22Rv1 (cell line): ENCODE results near the gene ZBTB7C.

Experiments used
- CTCF ChIP-seq: fragments of 450-650 bp; IDR thresholded peaks from 2 replicates; pipeline ENCODE4 v1.5.1; 2017; ENCODE audit warnings: mild to moderate bottlenecking
- ZFX ChIP-seq: fragments of 450-650 bp; IDR thresholded peaks from 2 replicates; pipeline ENCODE4 v1.6.1; 2017; ENCODE audit warnings: antibody characterized with exemption, borderline replicate concordance

DNA sequence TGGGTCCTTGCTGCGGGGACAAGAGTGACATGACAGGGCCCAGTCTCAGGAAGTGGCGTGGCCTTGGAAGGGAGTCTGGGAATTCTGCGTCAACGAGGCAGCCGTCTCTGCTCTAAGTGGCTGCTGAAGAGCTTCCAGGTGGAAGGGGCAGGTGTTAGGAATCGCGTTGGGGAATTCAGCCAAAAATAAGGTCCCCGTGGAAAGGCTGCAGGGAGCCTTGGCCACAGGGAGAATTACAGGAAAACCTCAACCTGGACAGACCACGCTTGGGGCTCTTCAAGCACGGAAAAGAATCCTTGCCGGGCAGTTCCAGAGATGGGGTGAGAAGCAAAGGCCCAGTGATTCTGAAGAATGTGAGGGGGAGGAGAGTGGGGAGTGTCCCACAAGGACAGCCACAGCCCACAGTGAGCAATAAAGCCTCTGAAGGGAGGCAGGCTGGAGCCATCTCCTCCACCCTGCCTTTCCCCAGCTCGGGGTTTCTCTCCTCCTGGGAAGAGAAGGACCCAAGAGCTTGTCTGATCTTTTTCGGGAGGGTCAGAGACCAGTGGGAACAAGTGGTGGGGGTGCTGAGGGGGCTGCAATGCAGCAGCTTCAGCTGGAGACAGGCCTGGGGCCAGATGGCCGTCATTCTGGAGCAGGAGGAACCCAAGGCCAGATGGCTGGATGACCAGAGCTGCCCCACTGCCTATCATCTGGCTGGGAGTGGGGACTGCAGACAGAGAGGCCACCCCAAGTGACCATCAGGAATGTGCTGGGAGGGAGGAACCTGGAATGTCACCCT is 372.4 kb downstream of the ZBTB7C start:
- no peak for TF ChIP-seq CTCF
- TF ChIP-seq ZFX: no peak
